Smooth muscle cell (in vitro differentiated cells): ENCODE measurements around the gene CHPF2. TPM values are rescaled to one million over a fixed set of nuclear protein-coding genes. Genes with fewer than 3 reads are reported as not detected.

ENCODE experiments used
- DNase-seq: peaks from one replicate; lab custom pipeline; 2025; ENCODE audit not compliant: unreplicated experiment; lab: John Stamatoyannopoulos, UW
- H2AFZ ChIP-seq: fragments of 200-600 bp; sonication (generic); 2 replicates; pipeline ENCODE4 v1.6.0; 2016; ENCODE audit warnings: antibody characterized with exemption, low read depth, mild to moderate bottlenecking
- H3F3A ChIP-seq: fragments of 200-600 bp; sonication (generic); 2 replicates; pipeline ENCODE4 v1.6.0; 2017; ENCODE audit warnings: antibody characterized with exemption, low read depth
- H3K27ac ChIP-seq: fragments of 200-600 bp; sonication (generic); 2 replicates; pipeline ENCODE4 v1.5.1; 2016; ENCODE audit warnings: low read depth, mild to moderate bottlenecking
- H3K27me3 ChIP-seq: fragments of 200-600 bp; sonication (generic); 2 replicates; pipeline ENCODE4 v1.6.1; 2016; ENCODE audit warnings: low read depth, mild to moderate bottlenecking
- H3K36me3 ChIP-seq: fragments of 200-600 bp; sonication (generic); 2 replicates; pipeline ENCODE4 v1.5.1; 2016; ENCODE audit warnings: low read depth
- H3K4me1 ChIP-seq: fragments of 200-600 bp; sonication (generic); 2 replicates; pipeline ENCODE4 v1.5.1; 2016; ENCODE audit warnings: low read depth
- H3K4me2 ChIP-seq: fragments of 200-600 bp; sonication (generic); 2 replicates; pipeline ENCODE4 v1.6.0; 2016; ENCODE audit warnings: mild to moderate bottlenecking
- H3K4me3 ChIP-seq: fragments of 200-600 bp; sonication (generic); 2 replicates; pipeline ENCODE4 v1.5.1; 2016; ENCODE audit warnings: mild to moderate bottlenecking
- H3K79me2 ChIP-seq: fragments of 200-600 bp; sonication (generic); 2 replicates; pipeline ENCODE4 v1.6.0; 2016; ENCODE audit warnings: low read depth, mild to moderate bottlenecking
- H3K9ac ChIP-seq: fragments of 200-600 bp; sonication (generic); 2 replicates; pipeline ENCODE4 v1.6.0; 2016; ENCODE audit warnings: low read depth
- H3K9me3 ChIP-seq: fragments of 200-600 bp; sonication (generic); replicated peaks from 2 replicates; pipeline ENCODE4 v1.5.1; 2016; ENCODE audit warnings: low read depth
- H4K20me1 ChIP-seq: fragments of 200-600 bp; sonication (generic); 2 replicates; pipeline ENCODE4 v1.6.0; 2016; ENCODE audit warnings: low read depth
- WGBS: methylation state at CpG from one replicate; pipeline ENCODE4 v1.1.7; 2016; ENCODE audit warnings: low lambda C conversion rate; 5-methylcytosine and 5-hydroxymethylcytosine counted together
- polyA plus RNA-seq: library from polyadenylated mRNA; unstranded; fragments of >200 nt; fragmentation: Nextera tagmentation; extraction: Ambion mirVana; gene quantifications from 2 replicates; pipeline ENCODE4 v1.2.1, GENCODE V29; 2016
- total RNA-seq: library from RNA; depleted of rRNA; stranded (reverse); fragments of >200 nt; gene quantifications from 2 replicates; pipeline ENCODE4 v1.2.3, GENCODE V29; 2014
- TF ChIP-seq, protein P1 (sequence below): fragments of 200-600 bp; sonication (generic); IDR thresholded peaks from 2 replicates; pipeline ENCODE4 v1.5.1; 2017; ENCODE audit warnings: borderline replicate concordance, mild to moderate bottlenecking, antibody characterized with exemption; ENCODE audit not compliant: insufficient read depth, poor library complexity, severe bottlenecking

CHPF2 gene
- total and polyA plus RNA-seq, 2 experiments from 2014 or later, result 42.3 to 70.8 TPM

GRCh38 chr7:151226875-151227782 is 5.2 kb upstream of the CHPF2 start, which contains the start of gene ABCF2:
Gene ABCF2, minus strand, starts transcription at chr7:151227205. Its CDS starts 747 bp downstream, at chr7:151226458.
- peak within 1 kb of the TSS; percentile 94 for H3K4me2 ChIP-seq
- peak within 1 kb of the TSS; percentile 81 for H3K27ac ChIP-seq
- no peaks in the 10 kb centered on the region for H3K9me3 ChIP-seq
- H3K79me2 ChIP-seq, result peaks cover 20% of the 10 kb centered on the region
- H3K4me3 ChIP-seq, result peak within 1 kb of the TSS; percentile 72
- H2AFZ ChIP-seq, result peak within 1 kb of the TSS; percentile 93
- TF ChIP-seq, protein P1, sequence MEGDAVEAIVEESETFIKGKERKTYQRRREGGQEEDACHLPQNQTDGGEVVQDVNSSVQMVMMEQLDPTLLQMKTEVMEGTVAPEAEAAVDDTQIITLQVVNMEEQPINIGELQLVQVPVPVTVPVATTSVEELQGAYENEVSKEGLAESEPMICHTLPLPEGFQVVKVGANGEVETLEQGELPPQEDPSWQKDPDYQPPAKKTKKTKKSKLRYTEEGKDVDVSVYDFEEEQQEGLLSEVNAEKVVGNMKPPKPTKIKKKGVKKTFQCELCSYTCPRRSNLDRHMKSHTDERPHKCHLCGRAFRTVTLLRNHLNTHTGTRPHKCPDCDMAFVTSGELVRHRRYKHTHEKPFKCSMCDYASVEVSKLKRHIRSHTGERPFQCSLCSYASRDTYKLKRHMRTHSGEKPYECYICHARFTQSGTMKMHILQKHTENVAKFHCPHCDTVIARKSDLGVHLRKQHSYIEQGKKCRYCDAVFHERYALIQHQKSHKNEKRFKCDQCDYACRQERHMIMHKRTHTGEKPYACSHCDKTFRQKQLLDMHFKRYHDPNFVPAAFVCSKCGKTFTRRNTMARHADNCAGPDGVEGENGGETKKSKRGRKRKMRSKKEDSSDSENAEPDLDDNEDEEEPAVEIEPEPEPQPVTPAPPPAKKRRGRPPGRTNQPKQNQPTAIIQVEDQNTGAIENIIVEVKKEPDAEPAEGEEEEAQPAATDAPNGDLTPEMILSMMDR, result no peak
- H3K9ac ChIP-seq, result peak within 1 kb of the TSS; percentile 86
- H3K36me3 ChIP-seq, result peaks cover 6% of the 10 kb centered on the region
- H3K27me3 ChIP-seq, result no peaks in the 10 kb centered on the region
- no peaks in the 10 kb centered on the region for H3F3A ChIP-seq
- peak; percentile 96 for DNase-seq
- H3K4me1 ChIP-seq, result peaks cover 21% of the 10 kb centered on the region
- H4K20me1 ChIP-seq, result no peaks in the 10 kb centered on the region
- WGBS, result under 1% methylated on average over 64 of the region's 68 CpGs

- H3K9ac ChIP-seq, result peak overlapping the region; percentile 56
- H3K4me2 ChIP-seq, result peak overlapping the region; percentile 87
- H2AFZ ChIP-seq, result peak overlapping the region; percentile 90
- no peaks in the 10 kb centered on the region for H3K36me3 ChIP-seq
- TF ChIP-seq, protein P1, result no peak
- H3F3A ChIP-seq, result no peaks in the 10 kb centered on the region
- peaks cover 21% of the 10 kb centered on the region for H3K4me1 ChIP-seq
- WGBS, result 86% methylated on average over 10 of the region's 10 CpGs
- DNase-seq, result no peak
- no peaks in the 10 kb centered on the region for H3K27me3 ChIP-seq
- no peaks in the 10 kb centered on the region for H3K9me3 ChIP-seq
- peak overlapping the region; percentile 81 for H3K27ac ChIP-seq
- peaks cover 31% of the 10 kb centered on the region for H3K79me2 ChIP-seq
- peak overlapping the region; percentile 72 for H3K4me3 ChIP-seq
- H4K20me1 ChIP-seq, result peaks cover under 1% of the 10 kb centered on the region
Observed at GRCh38 chr7:151228024-151228866, 4.0 kb upstream of the CHPF2 start.

- Histone ChIP-seq H2AFZ (no peak overlapping the region), H3K27ac (no peak overlapping the region), H3K27me3 (no peaks in the 10 kb centered on the region), H3K4me3 (no peak overlapping the region), H3K79me2 (peaks cover 41% of the 10 kb centered on the region), H3K9ac (no peak overlapping the region), H3K4me1 (peaks cover 31% of the 10 kb centered on the region), H3K9me3 (no peaks in the 10 kb centered on the region), H4K20me1 (peaks cover 11% of the 10 kb centered on the region), H3K36me3 (no peaks in the 10 kb centered on the region), H3K4me2 (no peak overlapping the region), H3F3A (no peaks in the 10 kb centered on the region)
- no peak for DNase-seq
- 97% methylated on average over 10 of the region's 10 CpGs for WGBS
- TF ChIP-seq, protein P1, result no peak
Observed at GRCh38 chr7:151229249-151229648, 3.0 kb upstream of the CHPF2 start.
